HepG2 (cell line): ENCODE data around the gene ENDOU.

Experiments
- BATF2 ChIP-seq: sonication (generic); formaldehyde crosslinking; IDR thresholded peaks from 2 replicates; pipeline ENCODE4 v1.8.0; 2022; ENCODE audit warnings: mild to moderate bottlenecking, missing genetic modification reagents, moderate library complexity
- CHD2 ChIP-seq: IDR thresholded peaks from 2 replicates; pipeline ENCODE4 v1.6.1; 2011; ENCODE audit warnings: low read depth, low read length, improper control_type of control experiment
- ELF1 ChIP-seq: sonication (generic); formaldehyde crosslinking; IDR thresholded peaks from 2 replicates; pipeline ENCODE4 v1.4.0; 2020; ENCODE audit warnings: missing genetic modification reagents
- JUND ChIP-seq: sonication (generic); formaldehyde crosslinking; IDR thresholded peaks from 2 replicates; pipeline ENCODE4 v1.8.0; 2022; ENCODE audit warnings: mild to moderate bottlenecking, missing genetic modification reagents
- RAD21 ChIP-seq: fragments of 450-650 bp; formaldehyde crosslinking; IDR thresholded peaks from 2 replicates; pipeline ENCODE4 v1.5.0; 2020; ENCODE audit warnings: mild to moderate bottlenecking
- ZNF121 ChIP-seq: sonication (generic); formaldehyde crosslinking; IDR thresholded peaks from 2 replicates; pipeline ENCODE4 v1.5.0; 2020; ENCODE audit warnings: mild to moderate bottlenecking, missing genetic modification reagents
- ZNF501 ChIP-seq: sonication (generic); formaldehyde crosslinking; IDR thresholded peaks from 2 replicates; pipeline ENCODE4 v1.5.1; 2020; ENCODE audit warnings: mild to moderate bottlenecking, moderate library complexity, missing genetic modification reagents

- TF ChIP-seq ZNF501 (CRISPR knock-in tag) (no peak), ZNF121 (CRISPR knock-in tag) (no peak), CHD2 (no peak), RAD21 (CRISPR knock-in tag) (no peak), ELF1 (CRISPR knock-in tag) (no peak), BATF2 (CRISPR knock-in tag) (no peak), JUND (CRISPR knock-in tag) (no peak)
Observed at GRCh38 chr12:47747596-47748506, 22.6 kb upstream of the ENDOU start.
